ENCODE measurements around the gene PWWP2A.

GRCh38 chr5:160048131-160048530 lies 71.1 kb downstream of the PWWP2A start:
- no peak for TF ChIP-seq POLR2A (IDR thresholded peaks at IDR 0.05; ENCODE audit: low read depth, low read length)
- TF ChIP-seq POLR2AphosphoS5 (IDR thresholded peaks at IDR 0.05; ENCODE audit: low read depth, low read length): no peak
- TF ChIP-seq TAF1 (IDR thresholded peaks at IDR 0.05; ENCODE audit: borderline replicate concordance, low read depth, low read length): no peak
